Cardiac muscle cell (in vitro differentiated cells and primary cell): ENCODE data around the gene MAPRE2. TPM values are rescaled to one million over a fixed set of nuclear protein-coding genes. Genes with fewer than 3 reads are reported as not detected.

Experiments used
- DNase-seq, 2 donors: peaks; one replicate each; pipeline versions ENCODE4 v3.0.0 to v3.0.0-alpha.2; 2010 to 2017; ENCODE audit warnings: low read depth in 1 of 2, low spot score in 1 of 2
- H3K27ac ChIP-seq: fragments of 200-600 bp; sonication (generic); 2 replicates; pipeline ENCODE4 v1.5.1; 2016
- H3K27me3 ChIP-seq: fragments of 200-600 bp; sonication (generic); 2 replicates; pipeline ENCODE4 v1.6.0; 2016; ENCODE audit warnings: control low read depth
- H3K36me3 ChIP-seq: fragments of 200-600 bp; sonication (generic); 2 replicates; pipeline ENCODE4 v1.5.1; 2016; ENCODE audit warnings: control low read depth
- H3K4me1 ChIP-seq: fragments of 200-600 bp; sonication (generic); 2 replicates; pipeline ENCODE4 v1.8.1; 2017; ENCODE audit warnings: low read depth, mild to moderate bottlenecking, mixed run types
- H3K4me3 ChIP-seq: fragments of 200-600 bp; sonication (generic); 2 replicates; pipeline ENCODE4 v1.5.1; 2016; ENCODE audit warnings: mild to moderate bottlenecking
- H3K9me3 ChIP-seq: fragments of 200-600 bp; sonication (generic); 2 replicates; pipeline ENCODE4 v1.5.1; 2017; ENCODE audit warnings: low read depth, mild to moderate bottlenecking, control low read depth
- CTCF ChIP-seq: IDR thresholded peaks from 2 replicates; pipeline ENCODE4 v1.5.1; 2012; ENCODE audit warnings: low read depth, mild to moderate bottlenecking, low read length
- polyA plus RNA-seq: library from polyadenylated mRNA; unstranded; fragments of >200 nt; fragmentation: Nextera tagmentation; extraction: Ambion mirVana; gene quantifications from 2 replicates; pipeline ENCODE4 v1.2.1, GENCODE V29; 2016
- total RNA-seq: library from RNA; depleted of rRNA; stranded (reverse); fragments of >200 nt; gene quantifications from 2 replicates; pipeline ENCODE4 v1.2.3, GENCODE V29; 2016

MAPRE2 gene
- total and polyA plus RNA-seq, 2 experiments from 2014 or later: 20.3 to 31.0 TPM

- Histone ChIP-seq H3K36me3 (no peaks in the 10 kb centered on the region), H3K9me3 (no peaks in the 10 kb centered on the region), H3K4me3 (no peak overlapping the region), H3K27ac (no peak overlapping the region), H3K4me1 (peaks cover 39% of the 10 kb centered on the region), H3K27me3 (no peaks in the 10 kb centered on the region)
- no peak for TF ChIP-seq CTCF
- DNase-seq: no peak
These were observed 46.5 kb downstream of the MAPRE2 start for GRCh38 chr18:35087726-35088125.

- H3K27me3 ChIP-seq: no peaks in the 10 kb centered on the region
- TF ChIP-seq CTCF: no peak
- no peaks in the 10 kb centered on the region for H3K36me3 ChIP-seq
- H3K27ac ChIP-seq: no peak overlapping the region
- no peak for DNase-seq
- H3K4me1 ChIP-seq: peaks cover 30% of the 10 kb centered on the region
- H3K9me3 ChIP-seq: no peaks in the 10 kb centered on the region
- no peak overlapping the region for H3K4me3 ChIP-seq
These were observed 47.7 kb downstream of the MAPRE2 start for GRCh38 chr18:35088921-35089320.

- Histone ChIP-seq H3K36me3 (no peaks in the 10 kb centered on the region), H3K27me3 (no peaks in the 10 kb centered on the region), H3K4me1 (peaks cover 28% of the 10 kb centered on the region), H3K9me3 (no peaks in the 10 kb centered on the region), H3K4me3 (no peak overlapping the region), H3K27ac (no peak overlapping the region)
- DNase-seq: no peak
- no peak for TF ChIP-seq CTCF
These were observed 48.2 kb downstream of the MAPRE2 start for GRCh38 chr18:35089382-35089781.

GRCh38 chr18:35089891-35090550, 48.8 kb downstream of the MAPRE2 start:
- no peak for DNase-seq
- H3K4me3 ChIP-seq: no peak overlapping the region

GRCh38 chr18:35091841-35092240, 50.6 kb downstream of the MAPRE2 start:
- Histone ChIP-seq H3K27me3 (no peaks in the 10 kb centered on the region), H3K27ac (no peak overlapping the region), H3K9me3 (no peaks in the 10 kb centered on the region), H3K4me1 (peaks cover 5% of the 10 kb centered on the region), H3K36me3 (no peaks in the 10 kb centered on the region), H3K4me3 (no peak overlapping the region)
- no peak for TF ChIP-seq CTCF
- DNase-seq: peak in 1 of 2 donors; percentile 53

More at GRCh38 chr18:35089891-35090550, 48.8 kb downstream of the MAPRE2 start:
- TF ChIP-seq CTCF: no peak
- Histone ChIP-seq H3K27ac (no peak overlapping the region), H3K4me1 (peaks cover 22% of the 10 kb centered on the region), H3K36me3 (no peaks in the 10 kb centered on the region), H3K27me3 (no peaks in the 10 kb centered on the region), H3K9me3 (no peaks in the 10 kb centered on the region)
